HG03025 (cell line): ENCODE measurements around the gene CYTH2.
"Not testable (repeated sequence)": the region's sequence is repeated elsewhere in the genome, so short reads cannot be mapped to it uniquely, and the experiment has no call there.

Source experiments
- ATAC-seq: cut with Tn5 transposase; IDR thresholded peaks from one replicate; pipeline ENCODE4 v1.9.1; 2021; ENCODE audit warnings: mild to moderate bottlenecking, moderate library complexity; ENCODE audit not compliant: unreplicated experiment, low FRiP score

CYTH2 gene

GRCh38 chr19:48510421-48511268 lies 41.5 kb downstream of the CYTH2 start:
- no peak for ATAC-seq

- ATAC-seq: no peak
These were observed 42.2 kb downstream of the CYTH2 start for GRCh38 chr19:48511321-48511731.

GRCh38 chr19:48511800-48512503 lies 42.8 kb downstream of the CYTH2 start, which contains the start of gene LMTK3:
LMTK3 (minus strand) TSS chr19:48511835; CDS start chr19:48511576, 259 bp downstream.
- ATAC-seq: no peak

DNA sequence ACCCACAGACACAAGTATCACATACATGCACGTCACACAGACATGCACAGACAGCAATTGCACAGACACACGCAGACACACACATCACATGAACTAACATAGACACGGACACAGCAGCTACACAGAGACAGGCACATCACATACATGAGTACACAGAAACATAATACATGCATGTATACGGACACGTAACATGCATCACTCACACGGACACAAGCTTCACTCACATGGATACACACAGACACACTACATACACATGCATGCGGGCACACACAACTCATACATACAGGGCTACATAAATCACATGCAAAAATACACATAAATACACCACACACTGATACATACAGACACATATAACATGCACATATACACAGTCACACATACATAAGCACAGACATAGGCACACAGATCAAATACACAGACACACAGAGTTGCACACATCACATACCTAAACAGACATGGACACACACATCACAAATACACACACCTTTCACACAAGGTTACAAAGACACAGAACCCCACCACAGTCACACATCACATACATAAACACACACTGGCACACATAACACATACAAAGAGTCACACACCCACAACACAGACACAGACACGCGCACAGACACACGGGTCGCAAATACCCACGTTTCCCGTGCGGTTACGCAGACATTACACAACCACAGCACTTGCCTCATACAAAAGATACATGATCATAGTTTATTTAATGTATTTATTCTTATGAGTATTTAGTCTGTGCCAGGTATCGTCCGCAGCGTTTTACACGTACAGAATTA lies 43.5 kb downstream of the CYTH2 start:
- ATAC-seq: no peak

DNA sequence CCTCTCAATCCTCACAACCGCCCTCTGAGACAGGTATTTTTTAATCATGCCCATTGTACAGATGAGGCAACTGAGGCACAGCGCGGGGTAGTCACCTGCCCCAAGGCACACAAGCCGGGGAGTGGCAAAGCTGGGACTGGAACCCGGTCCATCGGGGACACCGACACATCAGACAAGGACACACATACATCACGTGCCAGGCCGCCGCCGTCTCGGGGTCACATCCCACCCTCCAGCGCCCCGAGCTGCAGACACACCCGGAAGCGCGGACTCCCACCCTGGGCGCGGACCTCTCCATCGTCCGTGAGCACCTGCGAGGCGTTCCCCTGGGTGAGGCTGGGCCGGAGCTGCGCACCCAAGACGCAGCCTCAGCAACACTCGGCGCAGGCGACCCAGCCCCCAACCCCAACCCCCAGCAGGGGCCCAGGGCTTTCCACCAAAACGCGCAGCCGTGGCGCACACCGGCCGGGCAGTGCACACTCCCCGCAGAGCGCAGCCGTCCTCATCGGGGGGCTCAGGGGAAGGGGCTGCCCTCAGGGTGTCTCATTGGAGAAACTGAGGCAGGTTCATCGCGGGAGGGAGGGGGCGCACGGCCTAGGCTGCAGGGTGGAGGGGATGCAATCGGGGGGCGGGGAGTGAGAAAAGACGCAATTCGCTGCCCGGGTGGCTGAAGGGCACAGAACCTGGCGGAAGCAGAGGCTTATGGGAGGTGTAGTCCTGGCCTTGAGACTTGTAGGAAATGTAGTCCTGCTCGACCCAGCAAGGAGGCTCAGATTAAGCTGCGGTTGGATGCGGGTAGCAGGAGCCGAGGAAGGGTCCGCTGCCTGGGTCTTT lies 44.3 kb downstream of the CYTH2 start:
- no peak for ATAC-seq

GRCh38 chr19:48514123-48514458 lies 44.9 kb downstream of the CYTH2 start:
- no peak for ATAC-seq

GRCh38 chr19:48516536-48516935 lies 47.4 kb downstream of the CYTH2 start:
- no peak for ATAC-seq

- no peak for ATAC-seq
These were observed 49.0 kb downstream of the CYTH2 start for GRCh38 chr19:48518207-48518606.

DNA sequence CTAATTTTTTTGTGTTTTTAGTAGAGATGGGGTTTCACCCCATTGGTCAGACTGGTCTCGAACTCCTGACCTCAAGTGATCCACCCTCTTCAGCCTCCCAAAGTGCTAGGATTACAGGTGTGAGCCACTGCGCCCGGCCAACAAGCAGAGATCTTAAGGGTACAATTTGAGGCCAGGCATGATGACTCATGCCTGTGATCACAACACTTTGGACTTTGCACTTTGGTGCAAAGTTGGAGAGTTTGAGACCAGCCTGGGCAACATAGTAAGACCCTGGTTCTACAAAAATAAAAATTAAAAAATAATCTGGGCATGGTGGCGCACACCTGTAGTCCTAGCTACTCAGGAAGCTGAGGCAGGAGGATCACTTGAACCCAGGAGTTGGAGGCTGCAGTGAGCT lies 50.3 kb downstream of the CYTH2 start:
- ATAC-seq: not testable (repeated sequence)

DNA sequence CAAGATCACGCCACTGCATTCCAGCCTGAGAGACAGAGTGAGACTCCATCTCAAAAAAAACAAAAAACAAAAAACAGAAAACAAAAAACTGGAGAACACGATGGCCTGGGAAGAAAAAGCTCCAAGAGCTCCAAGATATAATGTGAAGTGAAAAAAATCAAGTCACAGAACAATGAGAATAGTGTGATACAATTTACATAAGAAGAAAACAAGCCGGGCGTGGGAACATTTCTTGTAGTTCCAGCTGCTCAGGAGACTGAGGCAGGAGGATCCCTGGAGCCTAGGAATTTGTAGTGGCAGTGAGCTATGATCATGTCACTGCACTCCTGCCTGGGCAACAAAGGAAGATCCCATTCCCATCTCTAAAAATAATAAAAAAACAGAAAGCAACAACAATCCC lies 51.0 kb downstream of the CYTH2 start:
- no peak for ATAC-seq

DNA sequence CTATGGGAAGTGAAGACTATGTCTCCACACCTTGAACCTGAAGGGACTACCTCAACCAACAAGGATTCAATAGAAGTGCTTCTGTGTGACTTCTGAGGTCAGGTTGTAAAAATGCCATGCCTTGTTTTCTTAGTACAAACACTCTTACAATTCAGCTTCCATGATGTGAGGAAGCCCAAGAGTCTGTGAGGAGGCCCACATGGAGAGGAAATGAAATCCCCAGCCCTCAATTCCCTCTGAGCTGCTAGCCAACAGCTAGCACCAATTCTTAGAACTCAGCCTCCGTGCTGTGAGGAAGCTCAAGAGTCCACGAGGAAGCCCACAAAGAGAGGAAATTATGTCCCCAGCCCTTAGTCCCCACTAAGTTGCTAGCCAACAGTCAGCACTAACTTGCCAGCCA lies 55.1 kb downstream of the CYTH2 start:
- no peak for ATAC-seq

DNA sequence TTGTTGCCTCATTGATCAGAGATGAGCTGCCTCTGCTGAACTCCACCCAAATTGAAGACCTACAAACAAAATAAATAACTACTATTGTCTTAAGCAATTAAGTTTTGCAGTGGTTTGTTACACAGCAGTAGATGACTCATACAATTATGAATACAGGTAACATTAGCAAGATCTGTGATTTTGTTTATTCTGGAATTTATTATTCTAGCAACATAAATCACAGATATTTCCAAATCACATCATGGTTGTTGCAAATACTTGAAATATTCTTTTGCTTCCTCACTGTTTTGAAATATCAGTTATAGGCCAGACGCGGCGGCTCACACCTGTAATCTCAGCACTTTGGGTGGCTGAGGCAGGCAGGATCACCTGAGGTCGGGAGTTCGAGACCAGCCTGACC lies 55.6 kb downstream of the CYTH2 start:
- no peak for ATAC-seq

GRCh38 chr19:48529156-48529555 lies 60.0 kb downstream of the CYTH2 start:
- ATAC-seq: no peak

DNA sequence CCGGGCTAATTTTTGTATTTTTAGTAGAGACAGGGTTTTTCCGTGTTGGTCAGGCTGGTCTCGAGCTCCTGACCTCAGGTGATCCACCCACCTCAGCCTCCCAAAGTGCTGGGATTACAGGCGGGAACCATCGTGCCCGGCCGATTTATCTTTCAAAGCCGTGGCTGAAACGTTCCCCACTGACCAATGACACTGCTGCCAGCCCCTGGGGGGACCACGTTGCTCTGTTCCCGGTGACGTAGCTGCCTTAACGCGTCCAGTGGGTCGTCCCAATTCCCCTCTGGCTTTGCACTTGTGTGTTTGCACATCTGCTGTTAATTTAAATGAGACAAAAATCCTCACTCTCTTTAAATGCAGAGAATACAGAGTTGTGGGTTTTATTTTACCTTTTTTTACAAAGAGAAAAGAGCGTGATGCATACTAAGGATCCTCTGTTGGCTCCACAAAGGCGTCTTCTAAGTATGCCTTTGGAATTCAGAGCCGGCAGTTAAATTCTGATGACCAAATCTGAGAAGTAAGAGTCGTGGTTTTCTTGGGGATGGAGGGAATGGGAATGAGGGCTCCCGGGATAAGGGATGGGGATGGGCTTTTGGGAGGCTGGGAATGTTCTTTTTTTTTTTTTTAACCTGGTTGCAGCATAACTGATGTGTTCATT lies 61.0 kb downstream of the CYTH2 start:
- ATAC-seq: no peak

DNA sequence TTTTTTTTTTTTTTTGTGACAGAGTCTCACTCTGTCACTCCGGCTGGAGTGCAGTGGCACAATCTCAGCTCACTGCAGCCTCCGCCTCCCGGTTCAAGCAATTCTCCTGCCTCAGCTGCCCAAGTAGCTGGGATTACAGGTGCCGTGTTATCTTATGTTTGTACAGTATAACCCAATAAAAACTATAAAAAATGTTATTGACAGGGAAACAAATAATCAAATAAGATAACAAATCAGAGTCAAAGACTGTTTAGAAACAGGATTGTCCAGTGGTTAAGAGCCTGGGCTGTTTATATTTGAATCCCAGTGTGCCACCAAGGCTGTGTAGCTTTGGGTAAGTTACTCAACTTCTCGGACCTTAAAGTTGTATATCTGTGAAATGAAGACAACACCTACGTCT lies 61.6 kb downstream of the CYTH2 start:
- ATAC-seq: no peak
